BJ (cell line): ENCODE results near the gene RYR3. TPM values are rescaled to one million over a fixed set of nuclear protein-coding genes. Genes with fewer than 3 reads are reported as not detected.

Experiments
- CTCF ChIA-PET: fragments of 350-600 bp; formaldehyde crosslinking; extraction: SDS; loops from one replicate; lab custom pipeline; 2021; ENCODE audit warnings: antibody characterized with exemption, inconsistent platforms; lab: Yijun Ruan, JAX
- POLR2A ChIA-PET: fragments of 300-600 bp; sonication (Branson Sonifier 250); formaldehyde crosslinking; extraction: SDS; loops from one replicate; lab custom pipeline; 2021; ENCODE audit warnings: antibody characterized with exemption; lab: Charles Lee
- DNase-seq: peaks from one replicate; pipeline ENCODE4 v3.0.0-alpha.2; 2011; ENCODE audit warnings: low read depth
- H3K27me3 ChIP-seq: 2 replicates; pipeline ENCODE4 v1.6.0; 2011; ENCODE audit warnings: low read length; ENCODE audit not compliant: control insufficient read depth, insufficient read depth
- H3K36me3 ChIP-seq: 2 replicates; pipeline ENCODE4 v1.5.1; 2011; ENCODE audit warnings: low read length; ENCODE audit not compliant: control insufficient read depth, insufficient read depth
- H3K4me3 ChIP-seq: 2 replicates; pipeline ENCODE4 v1.5.1; 2011; ENCODE audit warnings: low read depth, mild to moderate bottlenecking, control low read depth, low read length
- polyA plus RNA-seq: library from polyadenylated mRNA; depleted of rRNA; stranded (reverse); fragments of >200 nt; gene quantifications from 2 replicates; pipeline ENCODE4 v1.2.3, GENCODE V29; 2011
- TF ChIP-seq, protein P1 (sequence below): IDR thresholded peaks from 2 replicates; pipeline ENCODE4 v1.5.1; 2011; ENCODE audit warnings: low read depth, mild to moderate bottlenecking, control low read depth, inconsistent platforms, low read length, moderate library complexity; ENCODE audit not compliant: insufficient read depth

The RYR3 gene
- polyA plus RNA-seq, 1 experiment = not detected

DNA sequence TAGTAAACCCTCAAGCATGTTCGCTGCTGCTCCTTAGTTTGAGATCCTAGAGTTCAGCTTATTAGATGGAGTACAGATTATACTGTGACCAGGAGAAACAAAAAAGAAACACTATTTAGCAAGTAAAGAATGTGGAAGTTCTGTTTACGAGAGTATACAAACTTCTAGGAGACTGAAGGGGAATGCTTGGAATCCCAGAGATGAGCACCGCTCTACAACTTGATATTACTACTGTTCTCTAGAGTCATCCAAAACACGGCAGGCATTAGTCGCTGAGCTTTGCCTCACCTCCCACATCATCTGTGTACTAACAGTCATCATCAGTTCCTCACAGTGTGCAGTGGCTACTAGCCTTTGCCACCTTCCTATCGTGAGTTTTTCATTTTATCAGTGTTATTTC is 536.1 kb downstream of the RYR3 start:
- TF ChIP-seq, protein P1, sequence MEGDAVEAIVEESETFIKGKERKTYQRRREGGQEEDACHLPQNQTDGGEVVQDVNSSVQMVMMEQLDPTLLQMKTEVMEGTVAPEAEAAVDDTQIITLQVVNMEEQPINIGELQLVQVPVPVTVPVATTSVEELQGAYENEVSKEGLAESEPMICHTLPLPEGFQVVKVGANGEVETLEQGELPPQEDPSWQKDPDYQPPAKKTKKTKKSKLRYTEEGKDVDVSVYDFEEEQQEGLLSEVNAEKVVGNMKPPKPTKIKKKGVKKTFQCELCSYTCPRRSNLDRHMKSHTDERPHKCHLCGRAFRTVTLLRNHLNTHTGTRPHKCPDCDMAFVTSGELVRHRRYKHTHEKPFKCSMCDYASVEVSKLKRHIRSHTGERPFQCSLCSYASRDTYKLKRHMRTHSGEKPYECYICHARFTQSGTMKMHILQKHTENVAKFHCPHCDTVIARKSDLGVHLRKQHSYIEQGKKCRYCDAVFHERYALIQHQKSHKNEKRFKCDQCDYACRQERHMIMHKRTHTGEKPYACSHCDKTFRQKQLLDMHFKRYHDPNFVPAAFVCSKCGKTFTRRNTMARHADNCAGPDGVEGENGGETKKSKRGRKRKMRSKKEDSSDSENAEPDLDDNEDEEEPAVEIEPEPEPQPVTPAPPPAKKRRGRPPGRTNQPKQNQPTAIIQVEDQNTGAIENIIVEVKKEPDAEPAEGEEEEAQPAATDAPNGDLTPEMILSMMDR = no peak
- H3K27me3 ChIP-seq = no peaks in the 10 kb centered on the region
- no peak for DNase-seq
- H3K4me3 ChIP-seq = no peak overlapping the region
- H3K36me3 ChIP-seq = no peaks in the 10 kb centered on the region
- ChIA-PET CTCF (interaction anchor here (0.6 to 1.4 kb wide), 2 partner anchors 11 to 1589 kb away, joined by 4 read pairs; no protein-coding TSS in a partner anchor), POLR2A (no interaction called here)

DNA sequence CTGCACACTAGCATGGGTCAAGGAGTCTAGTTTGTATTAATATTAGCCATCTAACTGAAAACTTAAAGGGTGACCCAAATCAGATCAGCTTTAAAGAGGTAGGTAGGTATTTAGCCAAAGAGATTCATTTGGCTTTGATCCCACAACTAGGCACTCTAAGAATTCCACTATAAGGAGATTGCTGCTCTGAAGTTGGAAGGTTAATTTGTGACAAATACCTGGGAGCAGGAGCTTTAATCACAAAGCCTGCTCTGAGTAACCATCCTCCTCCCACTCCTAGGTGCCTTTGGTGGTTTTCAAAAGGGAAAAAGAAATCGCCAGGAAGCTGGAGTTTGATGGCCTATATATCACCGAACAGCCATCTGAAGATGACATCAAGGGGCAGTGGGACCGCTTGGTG is 537.2 kb downstream of the RYR3 start:
- H3K36me3 ChIP-seq = no peaks in the 10 kb centered on the region
- no peak for DNase-seq
- ChIA-PET CTCF (no interaction called here), POLR2A (no interaction called here)
- H3K4me3 ChIP-seq = no peak overlapping the region
- TF ChIP-seq, protein P1 = no peak
- H3K27me3 ChIP-seq = no peaks in the 10 kb centered on the region

DNA sequence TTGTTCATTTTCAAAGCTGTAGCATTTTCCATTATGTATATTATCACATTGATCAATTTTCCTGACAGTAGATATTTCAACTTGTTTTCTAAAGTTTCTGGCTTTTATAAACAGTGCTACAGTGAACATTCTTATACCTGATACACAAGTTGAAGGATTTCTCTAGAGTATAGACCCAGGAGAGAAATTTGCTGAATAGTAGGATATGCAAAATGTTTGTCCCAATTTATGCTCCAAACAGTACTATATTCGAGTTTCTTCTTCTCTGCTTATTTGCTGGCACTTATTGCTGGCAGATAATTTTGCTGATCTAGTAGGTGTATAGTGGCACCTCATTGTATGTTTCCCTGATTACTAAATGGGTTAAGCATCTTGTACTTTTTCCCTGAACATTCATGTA is 540.3 kb downstream of the RYR3 start:
- CTCF ChIA-PET = no interaction called here

DNA sequence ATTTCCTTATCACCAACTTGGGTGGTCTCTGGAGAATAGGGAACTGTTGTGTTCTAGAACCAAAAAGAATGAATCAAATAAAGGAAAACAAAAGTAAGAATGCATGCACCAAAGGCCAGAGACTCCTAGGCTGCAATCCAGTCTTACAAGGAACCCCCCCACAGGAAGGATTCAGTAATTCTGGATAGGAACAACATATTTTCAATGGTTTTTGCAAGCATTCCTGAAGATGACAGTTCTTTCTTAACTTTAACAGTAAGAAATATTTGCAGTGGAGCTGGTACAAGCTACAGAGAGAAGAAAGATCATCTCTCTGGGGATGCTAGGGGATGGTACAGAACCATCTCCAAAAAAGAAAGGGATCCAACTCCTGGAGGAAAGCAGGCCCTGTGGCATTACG is 541.3 kb downstream of the RYR3 start:
- H3K4me3 ChIP-seq = no peak overlapping the region
- ChIA-PET POLR2A (no interaction called here), CTCF (no interaction called here)
- TF ChIP-seq, protein P1 = no peak
- DNase-seq = no peak
- no peaks in the 10 kb centered on the region for H3K27me3 ChIP-seq
- H3K36me3 ChIP-seq = no peaks in the 10 kb centered on the region

More for the DNA sequence above, 540.3 kb downstream of the RYR3 start:
- DNase-seq = no peak
- TF ChIP-seq, protein P1 = no peak
- POLR2A ChIA-PET = no interaction called here
- no peaks in the 10 kb centered on the region for H3K36me3 ChIP-seq
- H3K4me3 ChIP-seq = no peak overlapping the region
- no peaks in the 10 kb centered on the region for H3K27me3 ChIP-seq

DNA sequence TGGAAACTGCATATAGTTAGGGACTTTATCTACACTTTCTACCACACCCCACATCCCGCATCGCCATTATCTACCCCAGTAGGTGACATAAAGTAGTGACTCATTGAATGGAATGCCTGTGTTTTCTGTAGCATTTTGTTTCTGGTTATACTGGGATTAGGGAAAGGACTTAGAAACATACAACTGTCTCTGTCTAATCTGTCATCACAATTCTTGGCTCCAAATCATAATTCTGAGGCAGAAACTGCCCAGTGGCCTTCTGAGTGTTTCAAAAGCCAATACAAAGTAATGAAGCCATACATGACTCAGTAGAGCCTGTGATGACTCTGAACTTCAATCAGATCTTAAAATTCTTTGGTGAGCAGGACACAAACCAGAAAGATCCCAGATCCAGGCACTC is 541.8 kb downstream of the RYR3 start:
- ChIA-PET POLR2A (no interaction called here), CTCF (no interaction called here)
- Histone ChIP-seq H3K27me3 (no peaks in the 10 kb centered on the region), H3K36me3 (peaks cover 1% of the 10 kb centered on the region; the same call in 1 of the 2 replicates), H3K4me3 (no peak overlapping the region)
- TF ChIP-seq, protein P1 = no peak
- DNase-seq = no peak
